Liver (tissue), 3 donors: ENCODE results near the gene NFIA.

Experiments used
- NR2F2 ChIP-seq: IDR thresholded peaks from 2 replicates; pipeline ENCODE4 v1.6.1; 2016; ENCODE audit warnings: antibody characterized with exemption
- RAD21 ChIP-seq, 2 donors: IDR thresholded peaks; 2 replicates each; pipeline ENCODE4 v1.6.1; 2016; ENCODE audit warnings: antibody characterized with exemption in 2 of 2, mild to moderate bottlenecking in 2 of 2
- TAF1 ChIP-seq: conservative IDR thresholded peaks from 2 replicates; pipeline ENCODE4 v1.6.1; 2016; ENCODE audit warnings: antibody characterized with exemption, mild to moderate bottlenecking
- YY1 ChIP-seq: IDR thresholded peaks from 2 replicates; pipeline ENCODE4 v1.6.1; 2016; ENCODE audit warnings: antibody characterized with exemption, mild to moderate bottlenecking
- TF ChIP-seq, protein P1 (sequence below): fragments of 150-350 bp; IDR thresholded peaks from 2 replicates; pipeline ENCODE4 v1.5.1; 2017; ENCODE audit warnings: improper control_type of control experiment, low read depth, low read length; ENCODE audit not compliant: missing input control
- TF ChIP-seq, protein P2 (sequence below): IDR thresholded peaks from 2 replicates; pipeline ENCODE4 v1.6.1; 2016; ENCODE audit warnings: antibody characterized with exemption, mild to moderate bottlenecking
- donor health status: healthy.
- donor health status: healthy.

GRCh38 chr1:61448914-61449313 is 366.6 kb downstream of the NFIA start:
- TF ChIP-seq YY1 (no peak), NR2F2 (no peak), TAF1 (no peak), RAD21 (IDR thresholded peaks at IDR 0.05) (no peak)
- TF ChIP-seq, protein P1, sequence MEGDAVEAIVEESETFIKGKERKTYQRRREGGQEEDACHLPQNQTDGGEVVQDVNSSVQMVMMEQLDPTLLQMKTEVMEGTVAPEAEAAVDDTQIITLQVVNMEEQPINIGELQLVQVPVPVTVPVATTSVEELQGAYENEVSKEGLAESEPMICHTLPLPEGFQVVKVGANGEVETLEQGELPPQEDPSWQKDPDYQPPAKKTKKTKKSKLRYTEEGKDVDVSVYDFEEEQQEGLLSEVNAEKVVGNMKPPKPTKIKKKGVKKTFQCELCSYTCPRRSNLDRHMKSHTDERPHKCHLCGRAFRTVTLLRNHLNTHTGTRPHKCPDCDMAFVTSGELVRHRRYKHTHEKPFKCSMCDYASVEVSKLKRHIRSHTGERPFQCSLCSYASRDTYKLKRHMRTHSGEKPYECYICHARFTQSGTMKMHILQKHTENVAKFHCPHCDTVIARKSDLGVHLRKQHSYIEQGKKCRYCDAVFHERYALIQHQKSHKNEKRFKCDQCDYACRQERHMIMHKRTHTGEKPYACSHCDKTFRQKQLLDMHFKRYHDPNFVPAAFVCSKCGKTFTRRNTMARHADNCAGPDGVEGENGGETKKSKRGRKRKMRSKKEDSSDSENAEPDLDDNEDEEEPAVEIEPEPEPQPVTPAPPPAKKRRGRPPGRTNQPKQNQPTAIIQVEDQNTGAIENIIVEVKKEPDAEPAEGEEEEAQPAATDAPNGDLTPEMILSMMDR: no peak
- TF ChIP-seq, protein P2, sequence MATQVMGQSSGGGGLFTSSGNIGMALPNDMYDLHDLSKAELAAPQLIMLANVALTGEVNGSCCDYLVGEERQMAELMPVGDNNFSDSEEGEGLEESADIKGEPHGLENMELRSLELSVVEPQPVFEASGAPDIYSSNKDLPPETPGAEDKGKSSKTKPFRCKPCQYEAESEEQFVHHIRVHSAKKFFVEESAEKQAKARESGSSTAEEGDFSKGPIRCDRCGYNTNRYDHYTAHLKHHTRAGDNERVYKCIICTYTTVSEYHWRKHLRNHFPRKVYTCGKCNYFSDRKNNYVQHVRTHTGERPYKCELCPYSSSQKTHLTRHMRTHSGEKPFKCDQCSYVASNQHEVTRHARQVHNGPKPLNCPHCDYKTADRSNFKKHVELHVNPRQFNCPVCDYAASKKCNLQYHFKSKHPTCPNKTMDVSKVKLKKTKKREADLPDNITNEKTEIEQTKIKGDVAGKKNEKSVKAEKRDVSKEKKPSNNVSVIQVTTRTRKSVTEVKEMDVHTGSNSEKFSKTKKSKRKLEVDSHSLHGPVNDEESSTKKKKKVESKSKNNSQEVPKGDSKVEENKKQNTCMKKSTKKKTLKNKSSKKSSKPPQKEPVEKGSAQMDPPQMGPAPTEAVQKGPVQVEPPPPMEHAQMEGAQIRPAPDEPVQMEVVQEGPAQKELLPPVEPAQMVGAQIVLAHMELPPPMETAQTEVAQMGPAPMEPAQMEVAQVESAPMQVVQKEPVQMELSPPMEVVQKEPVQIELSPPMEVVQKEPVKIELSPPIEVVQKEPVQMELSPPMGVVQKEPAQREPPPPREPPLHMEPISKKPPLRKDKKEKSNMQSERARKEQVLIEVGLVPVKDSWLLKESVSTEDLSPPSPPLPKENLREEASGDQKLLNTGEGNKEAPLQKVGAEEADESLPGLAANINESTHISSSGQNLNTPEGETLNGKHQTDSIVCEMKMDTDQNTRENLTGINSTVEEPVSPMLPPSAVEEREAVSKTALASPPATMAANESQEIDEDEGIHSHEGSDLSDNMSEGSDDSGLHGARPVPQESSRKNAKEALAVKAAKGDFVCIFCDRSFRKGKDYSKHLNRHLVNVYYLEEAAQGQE: no peak
